Measurements from ENCODE around the gene MAFB.

The MAFB gene

GRCh38 chr20:40676491-40677269 lies 12.4 kb downstream of the MAFB start:
- CTCF ChIA-PET: interaction anchor here (1.0 kb wide), 1 partner anchor 13 kb away, joined by 3 read pairs; the partner anchor contains the start of gene MAFB
- H3K4me3 ChIP-seq (ENCODE audit: low read depth, low read length): no peak overlapping the region
- TF ChIP-seq, protein P1, sequence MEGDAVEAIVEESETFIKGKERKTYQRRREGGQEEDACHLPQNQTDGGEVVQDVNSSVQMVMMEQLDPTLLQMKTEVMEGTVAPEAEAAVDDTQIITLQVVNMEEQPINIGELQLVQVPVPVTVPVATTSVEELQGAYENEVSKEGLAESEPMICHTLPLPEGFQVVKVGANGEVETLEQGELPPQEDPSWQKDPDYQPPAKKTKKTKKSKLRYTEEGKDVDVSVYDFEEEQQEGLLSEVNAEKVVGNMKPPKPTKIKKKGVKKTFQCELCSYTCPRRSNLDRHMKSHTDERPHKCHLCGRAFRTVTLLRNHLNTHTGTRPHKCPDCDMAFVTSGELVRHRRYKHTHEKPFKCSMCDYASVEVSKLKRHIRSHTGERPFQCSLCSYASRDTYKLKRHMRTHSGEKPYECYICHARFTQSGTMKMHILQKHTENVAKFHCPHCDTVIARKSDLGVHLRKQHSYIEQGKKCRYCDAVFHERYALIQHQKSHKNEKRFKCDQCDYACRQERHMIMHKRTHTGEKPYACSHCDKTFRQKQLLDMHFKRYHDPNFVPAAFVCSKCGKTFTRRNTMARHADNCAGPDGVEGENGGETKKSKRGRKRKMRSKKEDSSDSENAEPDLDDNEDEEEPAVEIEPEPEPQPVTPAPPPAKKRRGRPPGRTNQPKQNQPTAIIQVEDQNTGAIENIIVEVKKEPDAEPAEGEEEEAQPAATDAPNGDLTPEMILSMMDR (IDR thresholded peaks at IDR 0.05; ENCODE audit: insufficient read depth, low read length, missing control alignments): no peak
- POLR2A ChIA-PET: interaction anchor here (2.7 kb wide), 1 partner anchor 12 kb away, joined by 13 read pairs; the partner anchor contains the start of gene MAFB
- no peak for DNase-seq (ENCODE audit: low read depth, low spot score)

DNA sequence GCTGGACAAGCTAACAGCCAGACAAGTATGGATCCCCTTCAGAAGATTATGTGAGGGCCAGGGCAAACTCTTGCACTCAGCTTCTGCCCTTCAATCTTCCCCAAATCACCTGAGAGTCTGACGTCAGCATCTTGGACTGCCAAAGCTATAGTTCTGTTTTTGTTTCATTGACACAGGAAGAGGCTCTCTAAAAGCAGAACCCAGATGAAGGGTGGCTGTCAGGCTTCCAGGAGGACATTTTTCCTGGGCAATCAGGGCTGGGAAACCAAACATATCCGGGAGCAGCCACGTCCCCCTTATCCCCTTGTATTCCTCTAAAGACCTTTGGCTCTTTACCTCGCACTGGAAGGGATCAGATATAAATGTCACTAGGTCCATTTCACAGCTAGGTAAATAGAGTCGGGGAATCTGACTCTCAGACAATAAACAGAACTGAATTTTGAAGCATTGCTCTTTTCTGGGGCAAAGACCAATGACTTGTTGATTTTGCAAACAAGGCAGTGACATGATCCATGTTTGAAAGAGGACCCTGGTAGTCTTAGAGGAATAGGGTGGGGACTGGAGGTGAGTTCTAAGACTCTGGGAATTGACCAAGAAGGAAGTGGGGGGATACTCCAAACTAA lies 13.3 kb downstream of the MAFB start:
- TF ChIP-seq, protein P1 (IDR thresholded peaks at IDR 0.05; ENCODE audit: insufficient read depth, low read length, missing control alignments): no peak
- no peak for DNase-seq (ENCODE audit: low read depth, low spot score)
- CTCF ChIA-PET: interaction anchor here (2.7 kb wide), 1 partner anchor 13 kb away, joined by 12 read pairs; the partner anchor contains the start of gene MAFB
- POLR2A ChIA-PET: no interaction called here
- H3K4me3 ChIP-seq (ENCODE audit: low read depth, low read length): no peak overlapping the region

GRCh38 chr20:40673442-40673841 lies 15.6 kb downstream of the MAFB start:
- POLR2A ChIA-PET: no interaction called here
- no peak overlapping the region for H3K4me3 ChIP-seq (ENCODE audit: low read depth, low read length)
- no peak for DNase-seq (ENCODE audit: low read depth, low spot score)
- CTCF ChIA-PET: interaction anchor here (2.7 kb wide), 1 partner anchor 16 kb away, joined by 12 read pairs; the partner anchor contains the start of gene MAFB
- TF ChIP-seq, protein P1 (IDR thresholded peaks at IDR 0.05; ENCODE audit: insufficient read depth, low read length, missing control alignments): no peak

GRCh38 chr20:40672095-40672494 lies 16.9 kb downstream of the MAFB start:
- POLR2A ChIA-PET: no interaction called here
- TF ChIP-seq, protein P1 (IDR thresholded peaks at IDR 0.05; ENCODE audit: insufficient read depth, low read length, missing control alignments): no peak
- CTCF ChIA-PET: no interaction called here
- no peak for DNase-seq (ENCODE audit: low read depth, low spot score)
- no peak overlapping the region for H3K4me3 ChIP-seq (ENCODE audit: low read depth, low read length)

DNA sequence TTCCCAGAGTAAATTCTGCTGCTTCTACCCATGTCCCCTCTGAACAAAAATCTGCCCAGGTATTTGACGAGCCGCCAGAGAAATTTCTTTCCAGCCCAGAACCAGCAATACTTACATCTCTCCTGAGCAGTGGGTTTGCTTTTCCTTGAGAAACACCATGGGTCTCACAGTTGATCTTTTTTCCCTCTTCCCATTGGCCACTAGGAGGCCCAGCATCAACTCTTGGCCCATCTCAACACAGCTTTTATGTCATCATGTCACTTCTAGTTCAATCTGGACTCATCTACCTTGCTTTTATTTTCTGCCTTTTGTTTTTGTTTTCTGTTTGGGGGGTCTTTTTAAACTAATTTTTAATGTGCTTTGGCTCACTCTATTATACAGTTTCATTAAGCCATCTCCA lies 18.8 kb downstream of the MAFB start:
- TF ChIP-seq, protein P1 (IDR thresholded peaks at IDR 0.05; ENCODE audit: insufficient read depth, low read length, missing control alignments): no peak
- CTCF ChIA-PET: interaction anchor here (0.6 to 1.4 kb wide), 2 partner anchors 13 to 19 kb away, joined by 3 to 4 read pairs; no protein-coding TSS in a partner anchor
- no peak for DNase-seq (ENCODE audit: low read depth, low spot score)
- POLR2A ChIA-PET: no interaction called here
- H3K4me3 ChIP-seq (ENCODE audit: low read depth, low read length): no peak overlapping the region

- ChIA-PET POLR2A (no interaction called here), CTCF (no interaction called here)
- TF ChIP-seq, protein P1 (IDR thresholded peaks at IDR 0.05; ENCODE audit: insufficient read depth, low read length, missing control alignments): no peak
- no peak overlapping the region for H3K4me3 ChIP-seq (ENCODE audit: low read depth, low read length)
- DNase-seq (ENCODE audit: low read depth, low spot score): no peak
Measured at GRCh38 chr20:40669692-40670091, 19.3 kb downstream of the MAFB start.
